ENCODE results near the gene MRPL24.
A peak's percentile ranks its signal among the peaks of the same experiment; 100 is the strongest.

Gene MRPL24

DNA sequence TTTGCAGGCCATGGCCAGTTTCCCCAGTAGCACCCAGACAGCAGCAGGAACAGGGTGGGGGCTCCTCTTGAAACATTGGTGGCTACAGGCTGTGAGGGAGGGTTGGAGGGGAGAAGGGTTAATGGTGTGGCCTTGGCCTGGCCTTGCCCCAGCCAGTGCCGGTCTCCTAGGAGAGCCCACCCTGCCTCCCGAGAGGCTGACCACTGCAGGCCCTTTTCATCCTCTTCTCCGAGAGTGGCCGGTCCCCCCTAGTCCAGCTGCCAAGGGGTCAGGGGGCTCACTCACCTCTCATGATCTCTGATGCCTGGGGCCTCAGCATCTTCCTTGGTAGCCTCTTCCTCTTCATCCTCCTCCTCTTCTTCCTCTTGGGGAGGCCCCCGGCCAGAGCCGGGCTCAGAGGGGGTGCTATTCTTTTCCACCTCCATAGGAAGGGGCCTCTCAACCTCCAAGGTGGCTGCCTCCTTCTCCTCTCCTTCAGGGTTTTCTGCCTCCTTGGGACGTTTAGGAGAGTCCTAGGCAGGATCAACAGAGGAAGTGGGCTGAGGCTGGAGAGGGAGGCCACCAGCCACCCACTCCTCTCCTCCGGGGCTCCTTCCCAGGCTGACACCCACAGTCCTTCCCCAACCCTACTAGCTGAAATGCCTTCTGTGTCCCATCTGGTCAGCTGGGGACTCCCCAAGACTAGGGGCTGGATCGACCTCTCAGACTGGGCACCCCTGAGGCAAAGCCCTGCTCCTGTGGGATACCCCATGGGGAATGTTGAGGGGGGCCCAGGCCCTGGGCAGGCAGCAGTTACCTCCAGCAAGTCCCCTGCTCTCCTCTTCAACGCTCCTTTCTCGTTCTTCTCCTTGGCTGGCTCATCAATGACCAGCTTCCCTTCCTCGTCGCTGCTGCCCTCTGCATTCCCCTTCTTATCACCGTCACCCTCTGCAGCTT lies 2.7 kb upstream of the MRPL24 start:
- DNase-seq (ENCODE audit: low spot score), result no peak

DNA sequence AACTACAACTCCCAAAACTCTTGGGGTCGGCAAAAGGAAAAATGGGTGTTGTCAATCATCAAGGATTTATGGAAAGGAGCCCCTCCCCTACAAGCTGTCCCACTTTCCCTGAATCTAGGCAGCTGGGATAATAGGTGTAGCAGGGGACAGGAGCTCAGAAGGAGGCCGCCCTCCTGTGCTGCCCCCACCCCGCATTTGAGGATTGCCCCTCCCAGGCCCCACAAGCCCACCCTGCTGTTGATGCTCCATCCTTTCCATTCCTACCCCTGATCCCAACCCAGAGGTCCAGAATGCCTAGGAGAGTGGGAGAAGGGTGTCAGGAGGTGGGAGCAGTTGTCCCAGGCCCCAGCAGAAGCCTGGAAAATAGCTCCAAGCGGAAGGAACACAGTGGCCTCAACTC lies 1.9 kb upstream of the MRPL24 start:
- no peak for DNase-seq (ENCODE audit: low spot score)

DNA sequence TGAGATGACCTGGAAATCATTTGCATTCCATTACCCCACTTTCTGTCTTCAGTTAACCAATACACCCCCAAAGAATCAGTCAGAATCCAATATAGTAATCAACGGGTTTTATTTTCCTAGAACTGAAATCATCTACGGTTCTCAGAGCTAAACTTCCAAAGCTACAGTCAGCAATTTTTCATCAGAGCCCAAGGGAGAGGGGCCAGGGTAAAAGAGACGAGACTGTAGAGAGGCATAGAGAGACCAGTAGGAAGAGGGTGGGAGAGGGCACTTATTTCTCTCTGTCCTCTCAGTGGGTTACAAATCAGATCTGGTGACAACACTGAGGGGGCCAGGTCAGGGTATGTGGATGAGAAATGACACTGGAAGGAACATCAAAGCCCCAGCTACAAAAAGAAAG lies 1.1 kb upstream of the MRPL24 start:
- no peak for DNase-seq (ENCODE audit: low spot score)

DNA sequence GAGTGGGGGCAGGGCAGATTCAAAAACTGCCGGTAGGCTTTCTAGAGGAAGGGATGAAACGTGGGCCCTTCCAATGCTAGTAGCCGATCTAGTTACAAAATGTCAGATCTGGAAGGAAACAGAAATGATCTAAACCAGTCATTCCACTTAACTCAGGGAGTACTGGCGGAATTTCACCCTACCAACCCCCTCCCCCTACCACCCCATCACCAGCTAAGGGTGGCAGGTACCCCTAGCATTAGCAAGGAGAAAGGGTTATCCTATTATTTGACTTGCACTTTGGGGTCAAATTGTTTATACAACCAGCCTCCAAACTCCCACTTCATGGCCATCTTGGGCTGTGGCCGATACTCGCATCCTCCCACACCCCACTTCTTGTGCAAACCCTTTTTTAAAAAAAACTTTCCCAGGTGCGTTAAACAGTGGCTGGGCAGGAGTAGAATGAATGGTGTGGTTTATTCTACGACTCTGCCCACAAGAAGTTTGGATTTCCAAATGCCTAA lies 644 bp upstream of the MRPL24 start:
- peak; percentile 33 for DNase-seq (ENCODE audit: low spot score)

DNA sequence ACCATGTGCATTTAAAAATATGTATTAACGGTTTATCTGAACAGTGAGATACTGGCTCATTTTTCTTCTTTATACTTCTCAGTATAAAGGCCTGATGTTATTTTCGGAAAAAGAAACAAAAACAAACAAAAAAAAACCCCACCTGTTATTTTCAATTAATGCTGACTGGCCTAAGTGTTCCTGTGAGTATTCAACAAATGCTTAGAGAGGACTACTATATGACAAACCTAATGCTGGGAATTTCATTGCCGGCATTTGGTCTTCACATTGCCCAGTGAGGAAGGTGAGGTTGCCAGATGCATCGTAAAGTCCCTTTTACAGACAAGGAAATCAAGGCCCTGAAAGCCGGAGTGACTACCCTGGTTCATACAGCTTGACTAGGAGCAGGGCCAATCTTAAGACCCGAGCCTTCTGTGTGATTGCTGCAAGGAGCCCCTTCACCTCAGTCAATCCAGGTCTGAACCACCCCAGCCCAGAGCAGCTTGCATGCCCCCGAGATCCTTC lies 599 bp downstream of the MRPL24 start:
- no peak for DNase-seq (ENCODE audit: low spot score)

DNA sequence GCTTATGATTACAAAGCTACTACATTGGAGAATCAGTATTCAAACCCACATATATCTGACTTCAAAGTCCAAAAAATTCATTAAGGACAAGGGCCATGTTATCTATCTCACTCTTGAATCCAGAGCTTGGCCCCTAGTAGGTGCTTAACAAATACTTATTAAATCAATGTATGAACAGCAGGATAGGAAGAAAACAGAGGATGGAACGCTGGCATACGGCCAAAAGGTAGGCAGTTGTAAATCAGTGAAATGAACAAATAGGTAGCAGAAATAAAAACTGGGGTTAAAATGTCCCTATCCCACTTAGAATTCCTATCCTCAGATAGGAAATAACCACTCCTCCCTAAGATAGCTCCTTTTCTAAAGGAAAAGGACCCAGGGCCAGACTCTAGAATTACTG lies 2.0 kb downstream of the MRPL24 start:
- no peak for DNase-seq (ENCODE audit: low spot score)

DNA sequence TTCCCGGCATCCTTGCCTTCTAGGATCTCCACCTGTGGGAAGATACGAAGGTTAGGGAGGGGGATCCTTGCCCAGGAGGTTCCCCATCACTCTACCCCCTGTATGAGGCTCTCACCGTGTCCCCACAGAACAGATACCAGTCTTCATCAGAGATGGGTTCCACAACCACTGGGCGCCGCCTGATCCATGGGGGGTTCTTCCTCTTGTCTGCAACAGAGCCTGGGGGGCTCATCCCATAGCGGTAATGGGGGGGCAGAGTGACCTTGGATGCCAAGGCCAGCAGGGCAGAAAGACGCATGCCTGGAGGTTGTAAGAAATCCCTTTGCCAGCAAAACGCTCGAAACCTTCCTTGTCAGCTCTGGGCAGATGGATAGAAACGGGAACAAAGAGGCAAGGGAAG lies 2.5 kb downstream of the MRPL24 start:
- DNase-seq (ENCODE audit: low spot score), result no peak

DNA sequence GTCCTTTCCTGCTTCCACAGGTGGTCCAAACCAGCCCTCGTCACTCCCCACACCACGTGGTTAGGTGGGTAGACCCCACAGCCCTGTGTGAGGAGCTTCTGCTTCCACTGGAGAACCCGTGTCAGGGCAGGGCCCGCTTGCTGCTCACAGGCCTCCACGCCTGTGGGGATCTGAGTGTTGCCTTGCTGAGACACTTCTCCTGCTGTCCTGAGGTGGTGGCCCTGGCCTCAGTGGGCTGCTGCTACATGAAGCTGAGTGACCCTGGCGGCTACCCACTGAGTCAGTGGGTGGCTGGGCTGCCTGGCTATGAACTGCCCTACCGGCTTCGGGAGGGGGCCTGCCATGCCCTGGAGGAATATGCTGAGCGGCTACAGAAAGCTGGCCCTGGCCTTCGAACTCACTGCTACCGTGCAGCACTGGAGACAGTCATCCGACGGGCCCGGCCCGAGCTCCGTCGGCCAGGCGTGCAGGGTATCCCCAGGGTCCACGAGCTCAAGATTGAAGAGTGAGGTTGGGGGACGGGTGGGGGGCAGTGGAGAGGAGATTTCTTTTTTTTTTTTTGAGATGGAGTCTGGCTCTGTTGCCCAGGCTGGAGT lies 6.8 kb downstream of the MRPL24 start:
- no peak for DNase-seq (ENCODE audit: low spot score)

DNA sequence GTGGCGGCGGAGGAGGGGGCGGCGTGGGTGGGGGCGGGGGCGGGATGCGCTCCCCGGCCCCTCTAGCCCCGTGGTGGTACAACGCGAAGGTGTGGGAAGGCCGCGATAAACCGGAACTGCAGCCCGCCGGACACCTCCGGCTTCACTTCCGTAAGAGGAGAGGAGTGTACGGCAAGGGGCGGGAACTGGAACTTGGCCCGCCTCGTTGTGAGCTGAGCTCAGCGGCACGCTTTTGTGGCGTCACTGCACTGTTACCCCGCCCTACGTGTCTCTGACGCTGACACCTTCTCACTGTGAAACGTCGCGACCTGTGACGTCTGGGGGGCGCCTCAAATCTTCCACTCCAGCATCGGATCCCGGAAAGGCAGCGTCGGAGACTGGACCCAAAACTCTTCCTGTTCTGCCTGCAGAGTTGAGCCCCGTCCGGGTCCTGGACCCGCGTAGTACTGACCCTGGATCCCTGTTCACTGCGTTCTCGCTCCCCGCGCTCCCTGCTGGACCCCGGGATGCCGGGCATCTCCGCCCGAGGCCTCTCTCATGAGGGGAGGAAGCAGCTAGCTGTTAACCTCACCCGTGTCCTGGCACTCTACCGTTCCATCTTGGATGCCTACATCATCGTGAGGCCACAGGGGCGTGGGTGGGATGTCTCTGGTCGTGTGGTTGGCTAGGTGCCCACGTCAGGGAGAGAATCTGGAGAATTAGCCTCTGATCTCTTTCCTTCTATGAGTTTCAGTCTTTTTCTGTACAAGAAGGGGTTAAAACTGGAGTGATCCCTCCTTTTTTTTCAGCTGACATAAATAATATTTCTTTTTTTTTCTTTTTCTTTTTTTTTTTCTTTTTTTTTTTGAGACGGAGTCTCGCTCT lies 12.1 kb downstream of the MRPL24 start, which contains the start of gene ISG20L2:
TSS of gene ISG20L2 (minus strand) at position 168 of the 864 bp plus-strand sequence. CDS start 1,114 bp downstream, outside the sequence.
- peak; percentile 98 for DNase-seq (ENCODE audit: low spot score)

DNA sequence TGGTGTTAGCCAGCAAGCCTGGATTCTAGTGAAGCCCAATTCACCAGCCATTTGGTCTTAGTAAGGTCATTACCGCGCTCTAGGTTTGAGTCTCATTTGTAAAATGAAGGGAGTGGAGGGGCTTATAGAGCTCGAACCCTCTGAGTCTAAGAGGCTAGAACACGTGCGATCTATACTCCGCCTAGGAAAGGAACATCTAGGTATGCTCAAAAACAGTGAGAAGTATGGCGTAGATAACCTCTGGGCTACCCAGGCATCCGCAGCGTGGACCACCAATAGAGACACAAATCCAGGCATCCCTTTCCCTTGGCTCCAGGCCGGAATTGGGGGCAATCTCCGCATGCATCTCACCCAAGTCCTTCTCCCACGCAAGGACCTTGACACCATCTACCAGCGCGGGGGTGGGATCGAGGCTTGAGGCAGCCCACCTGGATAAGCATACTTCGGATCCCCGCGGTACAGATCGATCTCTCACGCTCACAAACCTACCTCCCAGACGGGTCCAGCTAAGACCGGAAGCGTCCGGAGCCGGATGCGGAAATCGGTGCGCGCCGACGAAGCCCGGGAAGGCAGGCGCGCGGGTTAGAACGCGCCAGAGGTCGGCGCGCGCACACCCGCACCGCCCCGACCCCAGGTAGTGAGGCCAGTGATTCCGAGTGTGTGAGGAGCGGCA lies 12.8 kb downstream of the MRPL24 start, which contains the start of gene METTL25B:
TSS of gene METTL25B (plus strand) at position 544 of the 673 bp plus-strand sequence. CDS start 636 bp downstream, outside the sequence.
- DNase-seq (ENCODE audit: low spot score), result peak; percentile 85

DNA sequence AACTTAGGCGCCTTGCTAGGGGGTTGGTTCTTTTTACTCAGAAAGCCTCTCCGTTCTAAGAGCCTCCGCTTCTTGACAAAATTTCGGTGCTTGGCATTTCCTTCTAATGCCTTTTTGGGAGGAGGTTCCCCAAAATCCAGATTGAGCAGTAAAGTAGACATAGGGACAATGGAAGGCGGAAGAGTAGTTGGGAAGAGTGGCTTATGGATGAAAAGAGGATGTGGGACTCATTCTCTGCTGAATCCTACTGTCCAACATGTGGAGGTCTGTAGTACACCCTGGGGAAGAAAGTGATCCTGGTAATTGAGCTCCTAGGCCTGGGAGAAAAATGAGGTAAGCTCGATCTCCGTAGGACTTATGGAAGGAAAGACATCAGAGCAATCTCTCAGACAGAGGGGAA lies 13.4 kb downstream of the MRPL24 start:
- DNase-seq (ENCODE audit: low spot score), result no peak

DNA sequence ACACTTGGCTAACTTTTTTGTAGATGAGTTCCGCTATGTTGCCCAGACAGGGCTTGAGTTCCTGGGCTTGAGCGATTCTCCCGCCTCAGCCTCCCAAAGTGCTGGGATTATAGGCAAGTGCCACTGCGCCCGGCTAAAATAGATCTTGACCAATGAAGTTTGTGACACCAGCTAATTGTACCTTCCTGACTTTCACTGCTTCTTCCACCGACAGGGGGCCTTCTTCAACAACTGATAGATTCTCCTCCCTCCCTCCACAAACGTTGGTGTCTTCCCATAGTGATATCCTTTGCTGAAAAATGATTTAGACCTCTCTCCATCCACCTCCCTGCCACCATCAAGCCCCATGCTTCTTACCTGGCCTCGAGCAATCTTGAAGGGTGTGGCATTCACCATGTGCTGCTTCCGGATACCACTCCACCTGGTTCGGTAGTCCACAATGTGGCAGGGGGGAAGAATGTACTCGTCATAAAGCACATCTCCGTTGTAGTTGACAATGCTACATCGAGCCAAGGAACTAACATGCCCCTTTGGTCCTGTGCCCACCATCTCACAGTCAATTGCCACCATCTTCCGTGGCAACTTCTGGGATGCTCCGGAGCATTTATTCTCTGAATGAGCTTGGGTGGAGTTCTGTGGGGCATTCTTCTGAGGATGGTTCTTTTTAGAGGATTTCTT lies 14.2 kb downstream of the MRPL24 start:
- DNase-seq (ENCODE audit: low spot score), result peak; percentile 66

DNA sequence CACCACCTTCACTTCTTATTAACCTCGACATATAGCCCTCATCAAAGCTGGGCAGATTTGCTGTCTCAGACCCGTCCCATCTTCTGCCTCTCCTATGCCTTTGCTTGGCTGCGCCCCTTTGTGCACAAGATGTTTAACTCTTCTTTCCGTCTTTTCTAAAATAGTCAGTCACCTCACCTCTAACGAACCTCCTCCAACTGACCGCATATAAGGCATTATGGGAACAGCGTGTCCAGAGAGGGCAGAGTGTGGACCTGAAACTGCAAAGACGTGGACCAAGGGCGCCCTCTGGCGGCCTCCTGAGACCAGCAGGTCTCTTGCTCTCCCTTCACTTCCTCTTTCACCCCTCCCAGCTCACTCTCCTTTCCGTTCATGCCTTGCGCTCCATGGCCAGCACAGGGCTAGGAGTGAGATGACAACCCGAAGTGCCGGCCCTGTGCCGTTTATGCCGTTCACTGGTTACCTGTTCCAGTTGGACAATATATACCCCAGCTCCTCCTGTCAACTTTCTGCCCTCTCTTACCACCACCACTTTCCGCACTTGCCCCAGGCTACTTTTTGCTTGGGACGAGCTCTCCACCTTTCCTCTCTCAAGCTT lies 15.1 kb downstream of the MRPL24 start:
- DNase-seq (ENCODE audit: low spot score), result peak; percentile 87

DNA sequence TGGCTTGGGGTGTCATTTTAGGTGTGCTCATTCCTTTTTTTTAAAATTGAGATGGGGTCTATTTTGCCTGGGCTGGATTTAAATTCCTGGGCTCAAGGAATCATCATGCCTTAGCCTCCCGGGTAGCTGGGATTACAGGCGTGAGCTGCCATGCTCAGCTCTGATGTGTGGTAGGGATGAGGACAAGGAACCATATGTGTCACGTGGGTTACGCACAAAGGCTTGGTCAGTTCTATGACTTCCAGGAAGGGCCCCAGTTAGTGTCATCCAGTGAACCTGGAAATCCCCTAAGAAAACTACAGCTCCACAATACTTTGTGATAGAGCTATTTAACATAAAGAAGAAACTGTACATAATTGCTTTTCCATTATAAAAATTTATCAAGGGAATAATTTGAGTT lies 19.4 kb downstream of the MRPL24 start:
- peak; percentile 63 for DNase-seq (ENCODE audit: low spot score)

DNA sequence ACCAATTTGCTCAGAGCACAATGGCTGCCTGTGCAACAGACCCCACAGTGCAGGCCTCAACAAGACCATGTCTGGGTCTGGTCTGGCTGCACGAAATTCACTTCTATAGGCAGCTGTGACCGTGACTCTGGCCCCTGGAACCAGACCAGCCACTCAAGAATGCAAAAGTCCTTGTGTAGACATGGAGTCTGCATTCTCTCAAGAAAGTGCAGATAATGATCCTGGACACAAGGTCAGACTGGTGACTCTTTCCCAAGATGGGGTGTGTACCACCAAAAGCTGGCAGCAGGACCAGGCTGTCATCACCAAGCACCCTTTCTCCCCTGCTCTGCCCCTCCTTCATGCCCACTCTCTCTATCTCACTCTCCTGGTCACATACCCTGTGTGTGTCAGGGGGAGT lies 19.8 kb downstream of the MRPL24 start:
- no peak for DNase-seq (ENCODE audit: low spot score)

DNA sequence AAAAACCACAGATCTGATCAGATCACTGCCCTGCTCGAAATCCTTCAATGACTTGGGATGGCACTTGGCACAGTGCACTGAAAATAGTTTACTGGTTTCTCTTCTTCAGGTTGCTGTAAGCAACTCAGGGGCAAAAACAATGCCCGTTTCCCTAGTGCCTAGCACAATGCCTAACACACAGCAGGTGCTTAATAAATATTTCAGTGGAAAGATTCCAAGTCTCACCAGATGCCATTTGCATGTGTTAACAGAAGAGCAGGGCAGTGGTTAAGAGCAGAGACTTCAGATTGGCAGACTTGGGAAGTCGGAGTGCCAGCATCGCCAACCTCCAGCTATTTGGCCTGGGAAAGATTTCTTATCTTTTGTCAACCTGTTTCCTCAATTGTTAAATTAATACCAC lies 23.5 kb downstream of the MRPL24 start:
- no peak for DNase-seq (ENCODE audit: low spot score)

DNA sequence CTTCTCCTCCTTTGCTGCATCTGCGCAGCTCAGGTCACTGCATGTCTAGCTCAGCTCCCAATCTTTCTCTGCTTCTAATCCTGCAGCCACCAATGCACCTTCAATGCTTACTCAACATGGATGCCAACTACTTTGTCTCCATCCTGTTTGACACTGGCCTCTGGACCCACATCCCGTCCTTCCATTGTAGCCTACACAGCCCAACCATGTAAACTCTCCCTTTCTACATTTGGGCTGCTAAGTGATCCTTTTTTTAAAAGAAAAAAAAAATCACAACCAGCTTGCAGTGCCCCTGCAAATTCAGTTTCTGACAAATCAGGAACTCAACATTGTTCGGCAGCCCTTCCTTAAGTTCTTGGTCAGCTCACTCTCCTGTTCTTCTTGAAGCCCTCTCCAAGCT lies 26.1 kb downstream of the MRPL24 start:
- no peak for DNase-seq (ENCODE audit: low spot score)

DNA sequence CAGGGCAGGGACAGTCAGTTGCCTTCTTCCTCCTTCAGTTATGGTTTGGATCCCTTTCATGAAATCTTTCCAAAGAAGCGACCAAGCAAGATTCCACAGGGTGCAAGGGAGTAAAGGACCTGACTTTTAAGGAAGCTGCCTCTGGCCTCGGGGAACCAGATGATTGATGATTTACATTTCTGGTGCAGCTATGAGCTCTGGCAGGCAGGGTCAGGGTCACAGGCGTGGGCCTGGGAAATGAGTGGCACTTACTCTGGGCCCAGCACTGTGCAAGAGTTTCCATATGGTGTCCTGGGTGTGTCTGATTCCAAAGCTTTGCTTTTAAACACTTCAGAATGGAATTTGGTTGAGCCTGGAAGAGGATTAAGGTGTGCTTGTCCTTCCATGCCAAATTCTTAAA lies 28.3 kb downstream of the MRPL24 start:
- DNase-seq (ENCODE audit: low spot score), result no peak

DNA sequence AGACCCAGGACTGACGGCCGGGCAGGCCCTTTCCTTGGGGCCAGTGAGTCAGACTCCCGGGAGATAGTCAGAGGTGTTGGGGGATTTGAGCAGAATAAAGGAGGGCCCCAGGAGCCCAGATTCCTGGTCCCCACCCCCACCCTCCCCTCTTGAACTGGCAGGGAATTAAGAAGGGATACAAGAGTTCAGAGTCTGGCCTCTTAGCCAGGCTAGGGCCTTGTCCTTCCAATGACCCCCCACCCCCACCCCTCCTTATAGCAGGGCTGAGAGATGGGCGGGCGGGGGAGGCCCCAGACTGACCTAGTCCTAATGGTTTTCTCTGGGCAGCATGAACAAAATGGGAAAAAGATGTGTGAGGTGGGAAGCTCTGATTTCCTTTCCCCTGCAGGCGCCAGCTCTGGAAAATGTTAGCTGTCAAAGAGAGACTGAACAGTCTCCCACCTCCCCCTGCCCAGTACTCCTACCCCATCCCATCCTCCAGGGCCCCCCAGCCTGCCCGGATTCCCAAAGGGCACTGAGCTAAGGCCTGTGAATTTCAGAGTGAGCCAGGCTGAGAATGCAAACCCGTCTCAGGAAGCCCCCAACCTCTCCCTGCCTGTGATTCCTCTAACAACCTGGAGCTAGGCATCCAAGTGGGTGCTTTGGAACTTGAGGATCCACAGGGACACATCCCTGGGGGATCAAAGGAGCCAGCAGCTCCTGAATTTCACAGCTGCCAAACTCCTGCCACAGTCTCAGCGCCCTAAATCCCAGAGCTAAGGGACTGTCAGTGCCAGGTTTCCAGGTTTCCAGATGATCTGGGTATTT lies 29.7 kb downstream of the MRPL24 start:
- no peak for DNase-seq (ENCODE audit: low spot score)
